HG02973 (cell line): Measurements from ENCODE around the gene ANKRD33B.
"Not testable (repeated sequence)": the region's sequence is repeated elsewhere in the genome, so short reads cannot be mapped to it uniquely, and the experiment has no call there.

Source experiments
- ATAC-seq: cut with Tn5 transposase; IDR thresholded peaks from one replicate; pipeline ENCODE4 v1.9.1; 2021; ENCODE audit warnings: moderate library complexity; ENCODE audit not compliant: unreplicated experiment

Gene ANKRD33B

DNA sequence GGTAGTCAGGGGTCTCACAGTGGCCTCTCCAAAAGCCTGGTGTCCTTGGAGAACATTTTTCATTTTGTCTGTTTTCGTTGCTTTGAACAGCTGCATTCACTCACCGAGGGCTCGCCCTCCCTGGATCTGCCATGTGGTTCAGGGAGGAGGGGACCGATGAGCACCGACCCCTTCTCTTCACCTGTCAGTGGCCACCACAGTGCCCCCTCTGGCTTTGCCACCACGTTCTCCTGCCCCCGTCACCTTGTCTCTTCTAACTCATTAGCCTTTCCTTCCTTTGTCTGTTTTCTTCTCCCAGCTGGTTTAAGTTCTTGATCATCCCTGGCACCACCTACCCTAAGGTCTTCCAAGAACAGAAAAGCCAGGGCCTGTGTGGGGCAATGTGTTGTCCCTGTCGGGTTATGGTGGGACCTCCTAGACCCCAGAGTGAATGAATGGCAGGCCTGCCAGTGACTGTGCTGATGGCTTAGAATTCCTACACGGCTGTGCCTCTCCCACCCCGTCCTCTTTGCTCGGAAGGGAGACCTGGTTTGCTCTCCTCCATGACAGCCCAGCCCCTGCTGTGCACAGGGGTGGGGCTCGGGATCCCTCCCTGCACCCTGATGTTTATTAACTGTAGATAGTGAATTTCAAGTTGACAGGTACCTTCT lies 90.0 kb downstream of the ANKRD33B start:
- no peak for ATAC-seq

DNA sequence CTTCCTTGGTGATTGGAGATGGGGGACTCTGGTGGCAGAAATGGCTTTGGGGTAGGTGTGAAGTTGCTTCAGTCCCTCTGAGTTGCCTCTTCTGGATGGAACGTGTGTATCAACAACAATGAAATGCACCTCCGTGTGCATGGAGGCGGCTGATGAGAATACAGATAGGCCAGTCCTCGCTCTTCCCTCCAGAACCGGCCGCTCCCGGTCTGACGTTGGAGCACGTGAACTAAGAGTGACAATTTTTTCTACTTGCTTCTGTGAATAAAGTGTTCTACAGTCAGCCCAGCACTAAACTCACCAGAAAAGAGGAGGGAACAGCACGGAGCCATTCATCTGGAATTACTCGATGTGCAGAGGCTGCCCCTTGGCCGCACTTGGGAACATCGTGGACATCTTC lies 90.7 kb downstream of the ANKRD33B start:
- ATAC-seq, result no peak

DNA sequence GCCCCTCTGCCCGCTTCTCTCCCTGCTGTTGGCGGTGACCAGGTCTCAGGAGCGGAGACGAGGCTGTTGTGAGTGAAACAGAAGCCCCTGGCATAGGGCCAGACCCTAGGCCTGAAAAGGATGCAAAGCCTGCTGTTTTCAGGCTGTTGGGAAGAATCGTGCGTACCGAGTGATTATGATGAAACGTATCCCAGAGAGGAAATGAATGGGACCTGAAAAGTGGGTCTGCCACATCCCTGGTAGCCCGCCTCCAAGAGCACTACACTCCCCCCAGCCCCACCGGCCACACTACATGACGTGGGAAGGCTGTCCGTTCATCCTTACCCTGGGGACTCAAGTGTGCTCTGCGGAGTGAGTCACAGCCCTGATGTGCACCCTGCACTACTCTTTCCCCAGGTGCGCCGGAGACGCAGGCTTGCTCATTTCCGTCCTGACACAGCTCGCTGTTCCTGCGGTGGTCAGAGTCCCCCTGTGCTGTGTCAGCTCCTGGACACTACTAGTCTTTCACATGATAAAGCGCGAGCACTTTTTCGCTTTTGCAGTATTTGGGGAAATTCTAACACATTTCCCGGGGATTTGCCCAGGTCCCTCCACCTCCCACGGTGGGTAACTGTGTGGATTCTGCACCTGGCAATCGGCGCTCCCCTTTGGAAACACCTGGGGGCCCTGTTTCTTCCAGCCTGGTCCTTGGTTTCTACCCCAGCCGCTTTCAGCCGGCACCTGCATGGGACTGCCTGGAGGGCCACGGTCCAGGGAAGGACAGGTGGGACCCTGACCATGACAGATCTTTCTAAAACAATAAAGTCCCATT lies 91.5 kb downstream of the ANKRD33B start:
- no peak for ATAC-seq

DNA sequence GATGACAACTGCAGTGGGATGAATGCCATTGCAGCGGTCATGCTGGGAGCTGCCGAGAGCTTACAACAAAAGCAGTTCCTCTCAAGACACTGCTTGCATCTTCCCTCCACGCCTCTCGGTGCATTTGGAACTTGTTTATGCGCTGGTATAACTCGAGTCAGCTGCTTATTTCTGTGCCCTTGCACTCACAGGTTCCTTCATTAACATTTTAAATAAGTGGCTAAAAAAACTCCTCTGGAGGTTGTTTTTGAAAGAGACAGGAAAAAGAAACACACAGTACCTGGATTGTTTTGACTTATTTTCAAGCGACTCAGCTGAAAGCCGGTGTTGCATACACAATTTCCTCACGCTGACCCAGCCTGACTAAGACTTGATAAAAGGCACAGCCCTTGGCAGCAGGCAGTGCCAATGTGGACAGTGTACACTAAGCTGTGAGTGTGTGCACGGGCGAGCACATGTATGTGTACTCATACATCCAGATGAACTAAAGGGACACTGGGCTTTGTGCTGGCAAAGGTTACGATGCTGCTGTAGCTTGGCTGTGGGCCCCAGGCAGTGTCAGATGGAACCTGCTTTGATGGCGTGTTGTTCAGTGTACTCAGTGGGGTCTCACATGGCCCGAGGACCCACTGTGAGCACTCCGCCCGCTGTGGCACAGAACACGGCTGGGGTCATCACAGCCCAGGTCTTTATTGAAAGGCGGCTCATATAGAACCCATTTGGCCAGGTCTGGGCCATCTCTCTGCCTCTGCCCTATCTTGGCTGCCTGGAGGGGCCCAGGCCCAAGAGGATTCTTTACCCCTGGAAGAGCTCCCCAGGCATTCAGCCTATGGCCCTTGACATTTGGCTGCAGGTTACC lies 92.3 kb downstream of the ANKRD33B start:
- ATAC-seq, result no peak

DNA sequence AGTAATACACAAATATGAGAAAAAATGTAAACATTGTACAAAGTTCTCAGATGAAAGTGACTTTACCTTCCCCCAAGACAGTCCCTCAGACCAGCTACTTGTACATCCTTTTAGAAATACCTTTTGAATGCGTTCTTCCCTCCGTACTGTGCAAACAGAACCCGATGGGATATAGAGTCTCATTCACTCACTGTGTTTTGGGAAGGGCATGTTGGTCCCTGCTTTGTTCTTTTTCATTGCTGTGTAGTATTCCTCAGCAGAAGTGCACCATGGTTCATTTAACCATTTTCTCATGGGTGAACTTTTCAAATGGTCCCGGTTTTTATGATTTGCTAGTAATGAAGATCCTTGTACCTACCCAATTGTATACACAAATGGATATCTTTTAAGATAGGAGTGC lies 94.4 kb downstream of the ANKRD33B start:
- ATAC-seq, result no peak

DNA sequence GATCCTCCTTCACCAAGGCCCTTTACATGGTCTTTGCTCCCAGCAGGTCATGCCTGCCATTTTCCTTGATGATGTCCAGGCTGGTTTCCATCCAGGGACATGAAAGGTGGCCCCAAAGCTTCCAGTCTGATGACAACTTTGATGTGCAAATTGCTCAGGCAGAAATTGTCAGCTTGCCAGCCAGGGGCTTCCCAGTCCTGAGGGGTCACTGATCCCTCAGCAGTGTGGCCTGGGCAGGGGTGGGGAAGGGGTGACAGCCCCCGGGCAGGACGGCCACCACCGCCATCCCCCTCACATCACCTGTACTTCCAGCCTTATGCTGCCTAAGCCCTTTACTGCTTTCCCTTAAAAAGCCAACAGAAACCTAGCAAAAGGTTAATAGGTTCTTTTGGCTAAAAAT lies 96.3 kb downstream of the ANKRD33B start:
- no peak for ATAC-seq

DNA sequence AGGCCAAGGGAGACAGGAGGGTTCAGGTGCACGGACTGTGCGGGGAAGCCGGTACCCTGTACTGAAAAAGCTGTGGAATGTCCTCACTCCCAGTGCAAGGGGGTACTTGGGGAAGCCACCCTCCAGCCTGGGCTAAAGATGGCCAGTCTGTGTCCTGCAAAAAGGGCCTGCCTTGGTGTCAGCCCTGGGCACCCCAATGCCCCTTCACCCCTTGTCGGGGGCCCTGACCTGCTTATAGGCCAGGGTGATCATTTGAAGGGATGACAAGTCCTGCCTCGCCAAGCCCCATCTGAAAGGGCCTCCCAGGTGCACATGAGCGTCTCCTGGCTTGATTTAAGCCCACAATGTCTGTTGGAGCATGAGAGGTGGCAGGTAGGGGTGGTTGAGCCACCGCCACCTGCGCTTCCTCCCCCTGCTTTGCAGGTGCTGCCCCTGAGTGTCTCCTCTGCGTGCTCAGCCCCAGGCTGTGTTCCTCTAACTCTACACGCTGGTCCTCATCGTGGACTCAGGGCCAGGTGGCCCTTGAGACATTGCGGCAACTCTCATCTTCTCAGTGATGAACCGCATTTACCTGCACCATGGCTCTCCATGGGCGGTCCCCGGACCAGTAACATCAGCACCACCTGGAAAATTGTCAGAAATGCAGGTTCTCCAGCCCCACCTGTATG lies 97.0 kb downstream of the ANKRD33B start:
- no peak for ATAC-seq

DNA sequence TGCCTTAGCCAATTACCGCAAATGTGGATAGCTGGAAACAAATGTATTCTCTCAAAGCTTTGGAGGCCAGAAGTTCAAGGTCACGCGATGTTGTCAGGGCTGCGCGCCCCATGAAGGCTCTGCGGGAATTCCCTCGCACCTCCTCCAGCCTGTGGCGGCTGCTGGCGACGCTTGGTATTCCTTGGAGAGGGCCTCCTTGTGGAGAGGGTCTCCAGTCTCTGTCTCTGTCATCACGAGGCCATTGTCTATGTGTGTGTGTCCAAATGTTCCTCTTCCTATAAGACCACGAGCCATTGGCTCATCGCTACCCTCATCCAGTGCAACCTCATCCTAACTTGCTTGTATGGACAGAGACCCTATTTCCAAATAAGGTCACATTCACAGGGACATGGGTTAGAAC lies 97.5 kb downstream of the ANKRD33B start:
- no peak for ATAC-seq

DNA sequence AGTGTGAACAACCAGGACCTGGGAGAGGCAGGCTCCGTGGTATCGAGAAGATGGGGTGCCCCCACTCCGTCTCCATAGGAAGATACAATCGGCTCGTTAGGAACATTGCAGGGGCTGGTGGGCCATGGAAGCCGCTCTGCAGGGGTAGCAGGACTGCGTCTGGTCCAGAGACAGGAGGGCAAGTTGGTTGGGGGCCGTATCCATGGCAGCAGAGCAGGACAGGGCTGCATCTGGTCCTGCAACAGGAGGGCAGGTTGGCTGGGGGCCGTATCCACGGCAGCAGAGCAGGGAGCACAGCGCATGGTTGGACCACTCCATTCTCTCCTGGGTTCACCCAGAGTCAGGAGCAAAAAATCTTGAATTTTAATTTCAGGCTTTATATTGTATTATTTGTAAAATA lies 98.2 kb downstream of the ANKRD33B start:
- ATAC-seq, result no peak

DNA sequence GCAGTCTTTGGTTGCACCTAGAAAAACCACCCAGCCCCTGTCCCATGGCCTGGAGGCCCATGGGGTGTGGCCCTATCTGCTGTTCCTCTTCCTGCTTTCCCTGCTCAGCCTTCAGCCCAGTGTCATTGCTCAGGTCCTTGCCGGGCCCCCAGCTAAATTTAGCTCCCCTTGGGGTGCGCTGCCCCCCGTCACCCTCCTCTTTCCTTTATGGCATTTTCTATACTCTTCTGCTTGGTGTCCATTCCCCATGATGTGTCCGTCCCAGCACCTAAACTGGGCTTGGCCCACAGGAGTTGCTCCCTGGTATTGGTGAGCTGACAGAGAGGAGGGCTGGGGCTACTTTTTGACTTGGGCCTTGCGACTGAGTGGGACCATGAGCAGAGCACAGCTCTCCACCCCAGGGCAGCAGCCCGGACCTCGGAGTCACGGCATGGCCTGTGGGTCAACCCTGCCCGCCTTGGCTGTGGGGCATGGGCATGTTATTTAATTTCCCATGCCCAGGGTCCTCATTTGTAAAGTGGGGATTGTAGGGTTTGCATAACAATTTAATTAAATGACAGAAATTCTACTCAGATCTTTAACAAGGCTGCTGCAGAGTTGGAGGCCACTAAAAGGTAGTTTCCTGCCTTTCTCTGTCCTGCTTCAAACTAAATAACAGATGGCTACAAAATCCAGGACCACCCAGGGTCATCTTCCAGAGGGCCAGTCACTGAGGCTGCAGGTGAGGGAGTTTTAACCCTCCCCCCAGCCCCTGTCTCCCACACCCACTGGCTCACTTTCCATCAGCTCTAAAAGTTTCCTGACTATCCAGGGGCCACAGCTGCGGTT lies 99.0 kb downstream of the ANKRD33B start:
- ATAC-seq, result no peak

DNA sequence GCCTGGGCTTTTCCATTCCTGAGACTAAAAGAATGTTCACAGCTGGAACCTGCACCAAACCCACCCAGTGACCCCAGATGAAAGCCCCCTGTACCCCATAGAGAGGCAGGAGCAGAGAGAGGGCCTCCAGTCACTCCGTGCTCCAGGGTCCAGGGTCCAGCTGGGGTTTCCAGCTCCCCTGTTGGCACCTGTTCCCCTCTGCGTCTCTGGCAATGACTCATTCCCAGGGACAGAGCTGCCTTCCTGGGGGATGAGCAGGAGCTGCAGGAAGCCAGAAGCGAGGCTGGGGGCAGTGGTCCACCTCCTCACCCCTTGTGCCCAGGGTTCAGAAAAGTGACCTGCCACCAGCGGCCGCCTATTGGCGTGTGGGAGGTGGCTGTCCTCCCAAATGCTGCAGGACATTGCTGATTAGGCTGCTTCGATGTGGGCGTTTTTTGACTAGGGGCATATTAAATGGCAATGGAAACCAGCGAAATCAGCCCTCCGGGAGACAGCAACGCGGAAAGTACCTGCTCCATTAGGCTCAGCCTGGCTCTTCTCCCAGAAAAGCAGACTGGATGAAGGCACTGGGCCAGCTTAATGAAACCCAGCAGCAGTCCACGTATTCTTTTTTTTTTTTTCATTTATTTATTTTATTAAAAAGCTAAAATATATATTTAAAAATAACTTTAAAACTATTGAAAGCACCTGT lies 99.8 kb downstream of the ANKRD33B start:
- no peak for ATAC-seq

DNA sequence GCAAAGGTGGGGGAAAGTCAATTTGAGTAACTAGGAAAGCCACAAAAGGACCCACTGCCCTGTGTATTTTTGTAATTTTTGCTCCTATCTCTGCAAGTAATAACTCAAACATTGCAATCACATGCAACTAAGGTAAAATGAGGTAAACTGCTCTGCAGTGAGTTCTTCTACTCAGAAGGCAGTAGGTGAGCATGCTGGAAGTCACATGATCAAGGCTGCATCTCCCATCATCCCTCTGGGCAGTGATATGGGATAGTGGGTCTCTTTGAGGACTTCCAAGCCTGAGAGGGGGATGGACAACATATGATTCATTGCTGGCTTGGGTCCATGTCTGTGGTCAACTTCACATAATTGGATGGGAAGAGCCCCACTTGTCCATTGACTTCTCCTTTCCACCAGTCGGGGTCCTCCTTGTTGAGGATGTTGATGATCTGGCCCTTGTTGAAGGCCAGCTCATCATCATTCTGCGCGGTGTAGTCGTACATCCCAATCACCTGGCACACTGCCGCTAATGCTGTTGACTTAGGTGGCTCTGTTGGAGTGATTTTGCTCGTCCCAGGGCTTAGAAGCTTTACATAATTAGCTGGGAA lies 100.4 kb downstream of the ANKRD33B start:
- ATAC-seq, result not testable (repeated sequence)

DNA sequence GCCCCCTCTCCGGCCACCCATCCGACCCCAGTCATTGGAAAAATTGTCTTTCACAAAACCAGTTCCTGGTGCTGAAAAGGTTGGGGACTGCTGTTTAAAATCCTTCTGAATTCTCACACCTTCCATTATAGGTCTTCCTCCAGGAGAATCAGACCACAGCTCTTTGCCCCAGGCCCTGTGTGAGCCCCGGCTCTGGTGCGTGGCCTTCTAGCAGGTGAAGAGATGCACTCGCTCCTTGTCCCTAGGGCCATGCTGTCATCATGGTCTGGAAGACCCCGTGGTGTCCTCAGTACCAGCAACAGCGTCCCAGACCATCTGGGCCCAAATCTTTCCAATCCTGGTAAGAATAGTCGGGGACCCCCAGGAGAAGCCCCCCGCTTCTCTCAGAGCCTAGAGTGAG lies 101.9 kb downstream of the ANKRD33B start:
- no peak for ATAC-seq

DNA sequence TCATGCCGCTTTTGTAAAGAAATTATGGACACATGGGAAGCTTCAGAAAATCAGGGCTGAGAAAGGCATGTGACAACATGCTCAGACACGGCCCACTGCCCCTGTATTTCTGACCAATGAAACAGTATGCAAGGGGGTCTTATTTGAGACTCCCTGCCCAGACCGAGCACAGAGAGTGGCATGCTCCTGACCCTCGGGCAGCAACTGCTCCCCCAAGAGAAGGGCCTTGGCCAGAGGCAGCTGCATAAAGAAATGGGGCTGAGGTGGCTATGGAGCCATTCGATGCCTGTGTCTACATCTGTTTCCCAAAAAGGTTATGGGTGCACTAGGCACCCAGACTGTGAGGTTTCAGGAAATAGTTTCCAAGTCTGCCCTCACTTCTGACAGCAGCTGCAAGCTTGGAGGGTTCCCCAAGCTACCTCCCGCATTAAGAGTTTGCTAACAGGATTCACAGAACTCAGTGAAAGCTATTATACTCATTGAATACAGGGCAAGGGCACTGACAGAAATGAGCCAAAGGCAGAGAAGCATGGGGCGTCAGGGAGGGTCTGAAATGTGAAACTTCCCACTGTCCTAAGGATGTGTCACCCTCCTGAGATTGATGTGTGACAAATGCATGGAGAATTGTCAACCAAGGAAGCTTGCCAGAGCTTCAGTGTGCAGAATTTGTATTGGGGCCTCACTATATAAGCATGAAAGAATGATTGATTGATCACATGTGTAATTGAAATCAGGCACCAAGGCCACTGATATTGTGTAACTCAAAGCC lies 102.8 kb downstream of the ANKRD33B start:
- no peak for ATAC-seq

DNA sequence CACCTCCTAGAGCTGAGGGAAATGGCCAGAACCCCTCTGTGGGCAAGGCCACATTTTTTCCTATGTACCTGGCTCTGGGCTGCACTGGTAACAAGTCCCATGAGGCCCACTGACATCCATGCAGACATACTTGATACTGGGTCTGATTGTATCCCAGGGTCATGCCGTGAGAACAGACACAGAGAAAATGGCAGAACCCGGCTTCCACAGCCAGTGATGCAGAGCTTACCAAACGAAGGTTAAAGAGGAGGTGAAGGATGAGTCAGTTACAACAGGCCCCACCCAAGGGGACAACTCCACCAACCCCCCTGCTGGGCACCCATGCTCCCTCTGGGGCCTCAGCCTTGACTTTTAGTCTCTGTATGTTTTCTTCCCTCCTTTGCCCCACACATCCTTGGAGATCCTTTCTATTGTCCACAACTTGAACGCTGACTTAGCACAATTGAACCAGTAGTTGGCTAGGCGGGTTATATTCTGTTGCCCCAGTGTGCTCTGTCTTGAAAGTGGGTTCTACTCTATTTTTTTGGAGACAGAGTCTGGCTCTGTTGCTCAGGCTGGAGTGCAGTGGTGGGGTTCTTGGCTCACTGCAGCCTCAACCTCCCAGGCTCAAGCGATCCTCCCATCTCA lies 103.7 kb downstream of the ANKRD33B start:
- ATAC-seq, result no peak

DNA sequence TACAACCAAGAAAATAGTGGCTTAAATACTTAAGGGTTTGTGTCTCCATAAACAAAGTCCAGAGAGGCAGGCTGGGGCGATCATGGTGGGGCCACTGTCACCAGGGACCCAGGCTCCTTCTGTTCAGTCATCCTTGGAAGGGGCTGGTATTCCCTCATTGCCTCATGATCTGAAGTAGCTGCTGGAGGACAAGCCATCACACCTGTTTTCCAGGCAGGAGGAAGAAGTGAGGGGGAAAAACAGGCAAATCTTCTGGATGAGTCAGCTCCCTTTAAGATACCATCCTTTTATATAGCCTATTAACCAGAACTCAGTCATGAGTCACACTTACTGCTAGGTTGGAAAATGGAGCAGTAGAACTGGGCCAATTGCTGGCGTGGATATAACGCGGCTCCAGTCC lies 104.8 kb downstream of the ANKRD33B start:
- ATAC-seq, result no peak

DNA sequence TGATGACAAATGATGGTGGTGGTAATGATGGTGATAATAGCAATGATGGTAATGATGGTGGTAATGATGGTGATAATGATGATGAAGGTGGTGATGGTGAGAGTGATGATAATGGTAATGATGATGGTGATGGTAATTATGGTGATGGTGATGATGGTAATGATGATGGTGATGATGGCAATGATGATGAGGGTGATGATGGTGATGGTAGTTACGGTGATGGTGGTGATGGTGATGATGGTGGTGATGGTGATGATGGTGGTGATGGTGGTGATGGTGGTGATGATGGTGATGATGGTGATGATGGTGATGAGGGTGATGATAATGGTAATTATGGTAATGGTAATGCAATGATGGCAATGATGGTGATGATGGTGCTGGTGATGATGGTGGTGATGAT lies 106.1 kb downstream of the ANKRD33B start:
- ATAC-seq, result no peak
